Right lobe of liver (tissue), 4 donors: ENCODE results near the gene WDR6.

Source experiments
- CTCF ChIP-seq, 4 donors: fragments of 200-600 bp in 3 of 4; fragments of 450-650 bp in 1 of 4; IDR thresholded peaks; one replicate each; pipeline versions ENCODE4 v1.5.1 to v1.8.0; 2016 to 2022; ENCODE audit warnings: antibody characterized with exemption in 4 of 4, mild to moderate bottlenecking in 2 of 4
- POLR2A ChIP-seq: fragments of 450-650 bp; IDR thresholded peaks from one replicate; pipeline ENCODE4 v1.6.1; 2017; ENCODE audit warnings: antibody characterized with exemption, mild to moderate bottlenecking
- donor health status: DM: no; HTN: no; CAD: no.
- donor health status: DM: no; HTN: no; CAD: no.
- donor health status: DM: no; HTN: yes; CAD: no.

GRCh38 chr3:48962939-48963338 lies 44.3 kb upstream of the WDR6 start:
- no peak for TF ChIP-seq CTCF (IDR thresholded peaks at IDR 0.05)
- no peak for TF ChIP-seq POLR2A
